H1 (cell line): Measurements from ENCODE around the gene GPX5. TPM values are rescaled to one million over a fixed set of nuclear protein-coding genes. Genes with fewer than 3 reads are reported as not detected.

Experiments used
- ATF3 ChIP-seq: IDR thresholded peaks from 2 replicates; pipeline ENCODE4 v1.6.1; 2011; ENCODE audit warnings: low read depth, mild to moderate bottlenecking, low read length; ENCODE audit not compliant: insufficient read depth
- GABPA ChIP-seq: IDR thresholded peaks from 2 replicates; pipeline ENCODE4 v1.6.1; 2011; ENCODE audit warnings: mild to moderate bottlenecking, low read length, moderate library complexity, borderline replicate concordance; ENCODE audit not compliant: insufficient read depth
- POLR2AphosphoS5 ChIP-seq: IDR thresholded peaks from 2 replicates; pipeline ENCODE4 v1.6.1; 2011; ENCODE audit warnings: low read depth, low read length
- RFX5 ChIP-seq: IDR thresholded peaks from 2 replicates; pipeline ENCODE4 v1.6.1; 2011; ENCODE audit warnings: low read depth, low read length, improper control_type of control experiment, borderline replicate concordance
- TBP ChIP-seq: IDR thresholded peaks from 2 replicates; pipeline ENCODE4 v1.6.1; 2011; ENCODE audit warnings: low read depth, low read length, improper control_type of control experiment
- TCF12 ChIP-seq: IDR thresholded peaks from 2 replicates; pipeline ENCODE4 v1.6.1; 2011; ENCODE audit warnings: low read depth, mild to moderate bottlenecking, low read length
- polyA plus RNA-seq, 7 experiments: library from polyadenylated mRNA; depleted of rRNA in 3 of 7; stranded (reverse) in 5 of 7; unstranded in 2 of 7; fragments of >200 nt in 5 of 7; fragments of 200-250 nt in 2 of 7; gene quantifications; 1 replicate in 5 of 7; 2 replicates in 1 of 7; 4 replicates in 1 of 7; pipeline versions ENCODE4 v1.2.1 to v1.2.3, GENCODE V29; 2011 to 2013; ENCODE audit warnings: missing spikeins in 2 of 7, mixed read lengths in 2 of 7
- total RNA-seq: library from RNA; stranded (reverse); fragmentation: NEBNext Ultra II Directional; extraction: Animal tissue kit (Norgen Biotek cat#: 25700); gene quantifications from 2 replicates; pipeline ENCODE4 v1.2.1, GENCODE V29; 2021

The GPX5 gene
- total and polyA plus RNA-seq, 2 of the 8 experiments (the other 6 are each of a cell fraction or from before 2014, with no cell fraction given), result 0.08 TPM; not detected in 1

GRCh38 chr6:28534306-28534705 is 8.6 kb downstream of the GPX5 start (continued):
- TF ChIP-seq TCF12 (no peak), ATF3 (no peak), POLR2AphosphoS5 (no peak), RFX5 (no peak), TBP (no peak), GABPA (no peak)
